Bronchial epithelial cell (primary cell): ENCODE measurements around the gene VAPA. TPM values are rescaled to one million over a fixed set of nuclear protein-coding genes. Genes with fewer than 3 reads are reported as not detected.

Experiments
- DNase-seq: peaks from one replicate; pipeline ENCODE4 v3.0.0-alpha.2; 2010; ENCODE audit warnings: low read depth
- FAIRE-seq: peaks from 2 replicates; lab custom pipeline; 2011; peaks lifted over from hg19 to GRCh38; lab: Jason Lieb, UNC
- H3K27me3 ChIP-seq: 2 replicates; pipeline ENCODE4 v1.5.1; 2011; ENCODE audit warnings: low read length; ENCODE audit not compliant: control insufficient read depth, insufficient read depth
- H3K36me3 ChIP-seq: 2 replicates; pipeline ENCODE4 v1.5.1; 2011; ENCODE audit warnings: low read length; ENCODE audit not compliant: control insufficient read depth, insufficient read depth
- H3K4me3 ChIP-seq: 2 replicates; pipeline ENCODE4 v1.5.1; 2011; ENCODE audit warnings: mild to moderate bottlenecking, low read depth, low read length, control low read depth
- CTCF ChIP-seq: IDR thresholded peaks from 2 replicates; pipeline ENCODE4 v1.5.1; 2011; ENCODE audit warnings: mild to moderate bottlenecking, moderate library complexity, low read length, control low read depth, inconsistent platforms; ENCODE audit not compliant: insufficient read depth, severe bottlenecking
- total RNA-seq: library from RNA; depleted of rRNA; stranded (reverse); fragments of >200 nt; gene quantifications from 2 replicates; pipeline ENCODE4 v1.2.1, GENCODE V29; 2014

VAPA gene
- total RNA-seq, 1 donor from 2014 or later: 356 TPM

GRCh38 chr18:9991011-9992000, 77.5 kb downstream of the VAPA start:
- no peak for DNase-seq
- no peak for TF ChIP-seq CTCF
- no peak for FAIRE-seq
- Histone ChIP-seq H3K4me3 (no peak overlapping the region), H3K36me3 (no peaks in the 10 kb centered on the region), H3K27me3 (no peaks in the 10 kb centered on the region)

- no peak overlapping the region for H3K4me3 ChIP-seq
- no peak for FAIRE-seq
- no peaks in the 10 kb centered on the region for H3K27me3 ChIP-seq
- H3K36me3 ChIP-seq: no peaks in the 10 kb centered on the region
- DNase-seq: no peak
- TF ChIP-seq CTCF: no peak
Observed at GRCh38 chr18:9992300-9992972, 78.6 kb downstream of the VAPA start.

GRCh38 chr18:9992973-9993520, 79.2 kb downstream of the VAPA start:
- H3K4me3 ChIP-seq: no peak overlapping the region
- no peak for DNase-seq
- no peaks in the 10 kb centered on the region for H3K27me3 ChIP-seq
- no peak for FAIRE-seq
- no peak for TF ChIP-seq CTCF
- H3K36me3 ChIP-seq: no peaks in the 10 kb centered on the region

DNA sequence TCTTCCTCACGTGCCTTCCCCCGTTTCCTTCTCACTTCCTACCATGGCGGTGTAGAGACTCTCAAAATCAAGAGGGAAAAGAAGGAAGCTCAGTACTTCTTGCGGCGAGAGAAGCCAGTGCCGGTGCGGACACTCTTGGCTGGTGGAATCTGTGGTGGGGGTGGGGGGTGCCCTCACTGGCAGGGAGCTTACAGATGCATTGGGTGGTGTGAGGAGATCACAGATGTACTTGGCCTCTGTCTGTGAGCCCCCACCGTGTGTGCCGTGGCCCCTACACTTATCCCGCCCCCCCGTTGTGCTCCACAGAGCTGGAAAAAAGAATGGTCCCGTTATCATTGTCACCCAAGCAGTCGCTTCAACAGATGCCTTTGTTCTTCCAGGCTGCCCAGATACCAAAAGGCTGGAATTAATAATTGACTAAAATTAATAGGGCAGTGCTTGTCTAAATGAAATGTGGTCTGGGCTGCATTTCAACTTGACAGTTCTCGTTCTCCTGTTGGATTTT, 79.8 kb downstream of the VAPA start:
- TF ChIP-seq CTCF: no peak
- no peak overlapping the region for H3K4me3 ChIP-seq
- H3K36me3 ChIP-seq: no peaks in the 10 kb centered on the region
- H3K27me3 ChIP-seq: no peaks in the 10 kb centered on the region
- FAIRE-seq (no peak), DNase-seq (no peak)

DNA sequence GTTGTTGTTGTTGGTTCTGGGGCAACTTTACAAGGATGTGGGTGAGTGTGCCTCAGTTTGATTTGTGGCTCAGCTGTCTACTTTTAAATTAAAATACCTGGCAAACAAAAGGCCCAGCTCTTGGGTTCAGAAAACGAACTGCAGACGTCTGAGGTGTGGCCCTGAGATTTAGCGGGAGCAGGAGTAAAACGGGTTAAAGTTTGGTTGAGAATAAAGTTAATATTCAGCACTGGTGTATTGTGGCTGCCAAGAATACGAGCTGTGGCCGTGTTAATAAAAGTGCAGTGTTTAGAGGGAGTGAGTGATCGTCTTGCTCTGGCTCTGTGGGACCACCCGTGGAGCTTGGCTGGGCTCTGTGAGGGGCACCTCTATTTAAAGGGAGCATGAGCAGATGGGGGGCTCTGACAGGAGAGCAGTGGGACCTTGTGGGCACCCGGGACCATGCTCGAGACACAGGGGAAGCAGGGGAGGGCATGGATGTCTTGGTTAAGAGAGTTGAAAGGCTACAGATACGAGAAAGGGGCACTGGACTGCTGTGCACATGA, 80.3 kb downstream of the VAPA start:
- no peak overlapping the region for H3K4me3 ChIP-seq
- H3K36me3 ChIP-seq: no peaks in the 10 kb centered on the region
- DNase-seq (no peak), FAIRE-seq (no peak)
- H3K27me3 ChIP-seq: no peaks in the 10 kb centered on the region
- TF ChIP-seq CTCF: no peak
